Astrocyte of the spinal cord (primary cell): ENCODE measurements around the gene PRPF19.

Experiments used
- DNase-seq: peaks from one replicate; pipeline ENCODE4 v3.0.0; 2011; ENCODE audit warnings: low read depth, low spot score
- H3K4me3 ChIP-seq: 2 replicates; pipeline ENCODE4 v1.5.1; 2011; ENCODE audit warnings: low read depth, mild to moderate bottlenecking, low read length, moderate library complexity
- CTCF ChIP-seq: IDR thresholded peaks from 2 replicates; pipeline ENCODE4 v1.5.1; 2012; ENCODE audit warnings: low read depth, mild to moderate bottlenecking, low read length, inconsistent platforms
- in situ Hi-C: cut with HindIII; loops from 2 replicates; pipeline ENCODE4 v1.10.0; 2017; ENCODE audit warnings: low sequenced_read_pairs

The PRPF19 gene

GRCh38 chr11:60855726-60856633 is 50.4 kb downstream of the PRPF19 start, which contains the start of gene PTGDR2:
Gene PTGDR2, minus strand, starts transcription at chr11:60855950. Its CDS starts 2,228 bp downstream, at chr11:60853722.
- H3K4me3 ChIP-seq = no peak within 1 kb of the TSS
- no peak for TF ChIP-seq CTCF
- in situ Hi-C loops = no loop called here
- no peak for DNase-seq

DNA sequence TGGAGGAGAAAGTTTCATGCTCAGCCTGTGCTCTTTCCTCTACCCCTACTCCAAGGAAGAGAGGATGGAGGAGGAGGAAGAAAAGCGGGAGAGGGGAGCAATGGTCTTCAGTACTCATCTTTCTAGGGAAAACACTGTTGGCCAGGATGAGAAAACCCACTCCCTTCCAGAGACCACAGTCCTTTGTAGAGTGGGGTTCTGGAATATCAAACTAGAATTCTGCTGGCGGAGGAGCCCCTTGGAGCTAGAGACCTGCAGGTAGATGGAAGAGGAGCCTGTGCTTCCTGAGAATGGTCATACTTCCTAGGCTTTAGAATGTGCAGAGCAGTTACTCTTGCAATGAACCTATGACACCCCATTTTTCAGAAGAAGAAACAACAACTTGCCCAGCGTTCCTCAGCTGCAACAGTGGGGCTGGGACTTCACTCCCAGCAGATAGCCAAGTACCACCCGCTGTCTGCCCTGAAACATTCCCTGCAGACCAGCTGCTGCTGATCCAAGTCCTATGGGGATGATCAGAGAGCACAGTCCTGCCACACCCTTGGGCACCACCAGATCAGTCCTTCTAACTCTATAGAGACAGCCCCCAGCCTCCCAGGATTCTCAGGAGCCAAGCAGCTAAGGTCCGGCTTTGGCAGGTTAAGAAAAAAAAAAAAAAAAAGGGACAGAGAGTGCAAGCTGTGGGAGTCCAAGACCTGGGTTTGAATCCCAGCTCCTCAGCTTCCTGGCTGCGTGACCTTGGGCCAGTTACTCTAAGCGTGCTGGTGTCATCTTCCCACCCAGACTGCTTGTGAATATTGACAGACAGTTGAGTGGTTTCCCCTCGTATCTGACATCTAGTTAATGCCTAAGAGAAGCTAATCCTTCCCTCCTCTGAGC is 51.3 kb downstream of the PRPF19 start:
- in situ Hi-C loops = no loop called here

DNA sequence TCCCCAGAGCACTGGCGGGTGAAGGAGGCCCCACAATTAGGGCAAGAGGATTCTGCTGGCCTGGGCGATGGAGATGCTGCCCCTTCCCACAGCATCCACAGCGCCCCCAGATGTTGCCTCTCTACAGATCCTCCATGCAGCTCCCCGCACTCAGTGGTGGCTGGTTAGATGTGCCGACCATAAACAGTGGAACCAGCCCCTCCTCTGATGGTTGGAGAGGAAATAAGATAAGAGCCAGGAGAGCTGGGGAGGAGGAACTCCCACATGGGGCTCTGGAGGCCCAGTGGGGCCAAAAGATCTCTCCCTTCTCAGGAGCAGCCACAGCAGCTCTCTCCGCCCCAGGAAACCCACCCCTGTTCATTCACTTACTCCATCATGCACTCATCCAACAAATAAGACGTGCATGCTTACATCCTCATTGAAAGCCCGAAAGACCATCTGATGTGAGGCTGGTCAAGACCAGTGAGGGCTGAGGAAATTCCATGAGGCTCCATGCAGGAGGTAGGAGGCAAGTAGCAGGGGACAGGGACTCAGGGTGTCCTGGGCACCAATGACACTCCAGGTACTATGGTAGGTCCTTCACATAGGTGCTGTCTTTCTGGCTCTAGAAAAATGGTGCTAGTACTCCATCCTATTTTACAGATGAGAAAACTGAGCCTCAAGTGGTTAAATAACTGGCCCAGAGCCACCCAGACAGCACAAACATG is 52.1 kb downstream of the PRPF19 start:
- in situ Hi-C loops = no loop called here
- DNase-seq = no peak
- no peak for TF ChIP-seq CTCF
- no peak overlapping the region for H3K4me3 ChIP-seq

More for the DNA sequence above, 51.3 kb downstream of the PRPF19 start:
- no peak overlapping the region for H3K4me3 ChIP-seq
- DNase-seq = no peak
- TF ChIP-seq CTCF = no peak

- in situ Hi-C loops = no loop called here
- H3K4me3 ChIP-seq = no peak overlapping the region
- DNase-seq = no peak
- no peak for TF ChIP-seq CTCF
These were observed 53.1 kb downstream of the PRPF19 start for GRCh38 chr11:60852982-60853950.

DNA sequence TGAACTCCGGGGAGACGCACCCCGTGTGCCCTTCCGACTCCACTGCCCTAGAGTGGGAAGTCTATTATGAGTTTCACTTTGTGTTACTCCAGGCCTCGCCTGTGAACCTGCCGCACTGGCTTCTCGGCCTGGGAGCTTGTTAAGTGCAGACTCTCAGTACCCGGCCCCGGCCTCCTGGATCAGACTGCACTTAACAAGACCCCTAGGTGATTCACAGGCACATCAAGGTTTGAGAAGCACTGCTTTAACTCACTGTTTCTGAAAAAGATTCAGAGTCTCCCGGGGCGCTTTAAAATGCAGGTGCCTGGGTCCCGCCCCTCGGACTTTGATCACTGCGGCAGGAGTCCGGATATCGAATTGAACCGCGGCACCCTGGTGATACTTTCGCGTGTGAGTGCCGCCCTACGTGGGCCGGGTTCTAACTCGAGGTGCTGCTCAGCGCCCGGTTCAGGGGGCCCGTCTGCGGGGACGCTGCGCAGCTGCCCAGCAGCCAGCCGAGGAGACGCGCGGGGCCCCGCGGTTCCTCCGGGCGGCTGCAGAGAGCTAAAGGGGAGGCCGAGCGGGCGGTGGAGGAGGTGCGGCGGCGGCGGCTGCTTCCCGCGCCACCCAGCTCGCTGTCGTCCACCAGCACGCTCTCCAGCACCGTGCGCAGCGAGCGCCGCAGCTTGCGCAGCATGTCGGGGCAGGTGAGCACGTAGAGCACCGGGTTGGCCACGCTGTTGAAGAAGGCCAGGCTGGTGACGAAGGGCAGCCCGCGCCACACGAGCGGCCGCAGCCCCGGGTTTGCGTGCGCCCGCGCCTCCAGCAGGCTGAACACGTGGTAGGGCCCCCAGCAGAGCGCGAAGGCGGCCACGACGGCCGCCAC is 54.0 kb downstream of the PRPF19 start:
- no peak overlapping the region for H3K4me3 ChIP-seq
- DNase-seq = no peak
- in situ Hi-C loops = no loop called here
- TF ChIP-seq CTCF = no peak
